HEK293 (cell line): ENCODE data around the gene USF1.

ENCODE experiments used
- AEBP2 ChIP-seq: fragments of 450-650 bp; formaldehyde crosslinking; IDR thresholded peaks from 2 replicates; pipeline ENCODE4 v1.5.1; 2016; ENCODE audit warnings: missing biosample characterization, missing genetic modification characterization, borderline replicate concordance
- BCL11A ChIP-seq: fragments of 450-650 bp; formaldehyde crosslinking; IDR thresholded peaks from 2 replicates; pipeline ENCODE4 v1.5.1; 2016; ENCODE audit warnings: low read depth, missing biosample characterization, missing genetic modification characterization
- BCL6B ChIP-seq: fragments of 450-650 bp; formaldehyde crosslinking; IDR thresholded peaks from 2 replicates; pipeline ENCODE4 v1.5.1; 2017; ENCODE audit warnings: missing biosample characterization, missing genetic modification characterization
- EGR2 ChIP-seq: fragments of 450-650 bp; formaldehyde crosslinking; IDR thresholded peaks from 2 replicates; pipeline ENCODE4 v1.5.1; 2016; ENCODE audit warnings: low read depth, missing biosample characterization, missing genetic modification characterization
- GLI4 ChIP-seq: fragments of 450-650 bp; formaldehyde crosslinking; IDR thresholded peaks from 2 replicates; pipeline ENCODE4 v1.5.1; 2016; ENCODE audit warnings: missing biosample characterization, missing genetic modification characterization
- GLIS2 ChIP-seq: fragments of 450-650 bp; formaldehyde crosslinking; IDR thresholded peaks from 2 replicates; pipeline ENCODE4 v1.5.1; 2016; ENCODE audit warnings: missing biosample characterization, missing genetic modification characterization
- HOXC10 ChIP-seq: sonication (generic); formaldehyde crosslinking; IDR thresholded peaks from 2 replicates; pipeline ENCODE4 v1.8.1; 2023; ENCODE audit warnings: mild to moderate bottlenecking, missing genetic modification reagents
- MEIS1 ChIP-seq: sonication (generic); formaldehyde crosslinking; IDR thresholded peaks from 2 replicates; pipeline ENCODE4 v1.8.1; 2022; ENCODE audit warnings: missing genetic modification reagents, mild to moderate bottlenecking, borderline replicate concordance
- OSR2 ChIP-seq: fragments of 450-650 bp; formaldehyde crosslinking; IDR thresholded peaks from 2 replicates; pipeline ENCODE4 v1.5.1; 2016; ENCODE audit warnings: missing biosample characterization, missing genetic modification characterization
- PRDM1 ChIP-seq: fragments of 450-650 bp; formaldehyde crosslinking; IDR thresholded peaks from 2 replicates; pipeline ENCODE4; 2016; ENCODE audit warnings: missing biosample characterization, missing genetic modification characterization
- PRDM10 ChIP-seq: fragments of 450-650 bp; formaldehyde crosslinking; IDR thresholded peaks from 2 replicates; pipeline ENCODE4 v1.5.1; 2016; ENCODE audit warnings: missing biosample characterization, missing genetic modification characterization
- ZBTB20 ChIP-seq: fragments of 450-650 bp; formaldehyde crosslinking; IDR thresholded peaks from 2 replicates; pipeline ENCODE4 v1.5.1; 2016; ENCODE audit warnings: missing biosample characterization, missing genetic modification characterization
- ZEB2 ChIP-seq: fragments of 450-650 bp; formaldehyde crosslinking; IDR thresholded peaks from 2 replicates; pipeline ENCODE4 v1.5.1; 2016; ENCODE audit warnings: missing biosample characterization, missing genetic modification characterization
- ZFP37 ChIP-seq: fragments of 450-650 bp; formaldehyde crosslinking; IDR thresholded peaks from 2 replicates; pipeline ENCODE4 v1.5.1; 2016; ENCODE audit warnings: missing biosample characterization, missing genetic modification characterization
- ZNF175 ChIP-seq: fragments of 450-650 bp; formaldehyde crosslinking; IDR thresholded peaks from 2 replicates; pipeline ENCODE4 v1.5.1; 2016; ENCODE audit warnings: missing biosample characterization, missing genetic modification characterization
- ZNF221 ChIP-seq: fragments of 450-650 bp; formaldehyde crosslinking; IDR thresholded peaks from 2 replicates; pipeline ENCODE4 v1.5.1; 2017; ENCODE audit warnings: missing biosample characterization, missing genetic modification characterization, borderline replicate concordance
- ZNF341 ChIP-seq: fragments of 450-650 bp; formaldehyde crosslinking; IDR thresholded peaks from 2 replicates; pipeline ENCODE4; 2016; ENCODE audit warnings: low read depth, missing biosample characterization, missing genetic modification characterization
- ZNF600 ChIP-seq: fragments of 450-650 bp; formaldehyde crosslinking; IDR thresholded peaks from 2 replicates; pipeline ENCODE4 v1.5.1; 2016; ENCODE audit warnings: missing biosample characterization, missing genetic modification characterization
- ZNF610 ChIP-seq: fragments of 450-650 bp; formaldehyde crosslinking; IDR thresholded peaks from 2 replicates; pipeline ENCODE4 v1.5.1; 2016; ENCODE audit warnings: missing biosample characterization, missing genetic modification characterization, borderline replicate concordance
- ZNF704 ChIP-seq: fragments of 450-650 bp; formaldehyde crosslinking; IDR thresholded peaks from 2 replicates; pipeline ENCODE4 v1.5.1; 2016; ENCODE audit warnings: missing biosample characterization, missing genetic modification characterization
- ZXDB ChIP-seq: fragments of 450-650 bp; formaldehyde crosslinking; IDR thresholded peaks from 2 replicates; pipeline ENCODE4 v1.5.1; 2016; ENCODE audit warnings: missing biosample characterization, missing genetic modification characterization
- TF ChIP-seq, protein P1 (sequence below): fragments of 450-650 bp; formaldehyde crosslinking; IDR thresholded peaks from 2 replicates; pipeline ENCODE4 v1.5.1; 2016; ENCODE audit warnings: missing biosample characterization, missing genetic modification characterization
- TF ChIP-seq, protein P2 (sequence below): fragments of 450-650 bp; formaldehyde crosslinking; IDR thresholded peaks from 2 replicates; pipeline ENCODE4 v1.5.1; 2016; ENCODE audit warnings: missing biosample characterization, missing genetic modification characterization, low read depth

The USF1 gene

DNA sequence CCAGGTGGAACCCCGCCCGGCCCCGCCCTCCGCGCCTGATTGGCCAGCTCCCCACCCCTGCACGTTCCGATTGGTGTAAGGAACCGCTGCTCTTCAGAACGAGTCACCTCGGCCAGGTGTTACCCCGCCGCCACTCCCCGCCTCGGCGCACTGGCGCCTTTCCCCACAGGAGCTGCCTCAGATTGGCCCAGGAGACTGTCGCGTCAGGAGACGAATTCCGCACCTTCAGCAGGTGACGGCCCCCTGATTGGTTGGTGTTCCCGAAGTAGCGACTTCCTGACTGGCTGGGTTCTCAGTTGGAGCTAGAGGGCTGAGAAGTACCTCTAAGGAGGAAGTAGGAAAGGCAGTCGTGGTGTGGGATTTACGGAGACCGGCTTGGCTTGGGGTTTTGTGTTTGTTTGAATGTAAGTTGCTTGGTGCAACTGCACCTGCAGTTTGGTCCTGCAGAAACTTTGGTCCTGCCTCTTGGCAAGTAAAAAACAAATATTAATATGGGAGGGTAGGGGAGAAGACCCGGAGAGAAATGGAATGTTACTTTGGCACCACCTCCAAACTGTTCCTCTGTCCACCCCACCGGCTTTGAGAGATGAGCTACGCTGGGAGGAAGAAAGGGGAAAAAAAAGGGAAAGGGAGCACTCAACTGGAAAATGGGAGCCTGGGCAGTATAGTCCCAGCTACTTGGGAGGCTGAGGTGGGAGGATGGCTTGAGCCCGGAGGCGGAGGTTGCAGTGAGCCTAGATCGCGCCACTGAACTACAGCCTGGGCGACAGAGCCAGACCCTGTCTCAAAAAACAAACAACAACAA lies 24.4 kb downstream of the USF1 start (continued):
- TF ChIP-seq ZNF610 (0 out of 2 replicates have a peak, but pooled peaks have one; percentile 34), ZXDB (no peak; the same call in 1 of the 2 replicates), ZEB2 (peak; percentile 53; the same call in 1 of the 2 replicates), PRDM1 (peak; percentile 82), ZNF341 (tag by site-specific recombination) (0 out of 2 replicates have a peak, but pooled peaks have one; percentile 46), BCL6B (tag by site-specific recombination) (no peak), ZBTB20 (tag by site-specific recombination) (no peak), ZNF704 (no peak), EGR2 (tag by site-specific recombination) (peak; percentile 71), GLIS2 (peak; percentile 43), ZNF221 (tag by site-specific recombination) (no peak), ZNF600 (tag by site-specific recombination) (0 out of 2 replicates have a peak, but pooled peaks have one; percentile 69), ZNF175 (no peak), PRDM10 (tag by site-specific recombination) (peak; percentile 88), GLI4 (tag by site-specific recombination) (0 out of 2 replicates have a peak, but pooled peaks have one; percentile 9), OSR2 (tag by site-specific recombination) (peak; percentile 57), MEIS1 (CRISPR knock-in tag) (no peak), HOXC10 (CRISPR knock-in tag) (no peak), ZFP37 (tag by site-specific recombination) (no peak), BCL11A (tag by site-specific recombination) (no peak), AEBP2 (tag by site-specific recombination) (no peak)
- TF ChIP-seq, protein P1, sequence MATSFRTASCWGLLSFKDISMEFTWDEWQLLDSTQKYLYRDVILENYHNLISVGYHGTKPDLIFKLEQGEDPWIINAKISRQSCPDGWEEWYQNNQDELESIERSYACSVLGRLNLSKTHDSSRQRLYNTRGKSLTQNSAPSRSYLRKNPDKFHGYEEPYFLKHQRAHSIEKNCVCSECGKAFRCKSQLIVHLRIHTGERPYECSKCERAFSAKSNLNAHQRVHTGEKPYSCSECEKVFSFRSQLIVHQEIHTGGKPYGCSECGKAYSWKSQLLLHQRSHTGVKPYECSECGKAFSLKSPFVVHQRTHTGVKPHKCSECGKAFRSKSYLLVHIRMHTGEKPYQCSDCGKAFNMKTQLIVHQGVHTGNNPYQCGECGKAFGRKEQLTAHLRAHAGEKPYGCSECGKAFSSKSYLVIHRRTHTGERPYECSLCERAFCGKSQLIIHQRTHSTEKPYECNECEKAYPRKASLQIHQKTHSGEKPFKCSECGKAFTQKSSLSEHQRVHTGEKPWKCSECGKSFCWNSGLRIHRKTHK (tag by site-specific recombination): no peak
- TF ChIP-seq, protein P2, sequence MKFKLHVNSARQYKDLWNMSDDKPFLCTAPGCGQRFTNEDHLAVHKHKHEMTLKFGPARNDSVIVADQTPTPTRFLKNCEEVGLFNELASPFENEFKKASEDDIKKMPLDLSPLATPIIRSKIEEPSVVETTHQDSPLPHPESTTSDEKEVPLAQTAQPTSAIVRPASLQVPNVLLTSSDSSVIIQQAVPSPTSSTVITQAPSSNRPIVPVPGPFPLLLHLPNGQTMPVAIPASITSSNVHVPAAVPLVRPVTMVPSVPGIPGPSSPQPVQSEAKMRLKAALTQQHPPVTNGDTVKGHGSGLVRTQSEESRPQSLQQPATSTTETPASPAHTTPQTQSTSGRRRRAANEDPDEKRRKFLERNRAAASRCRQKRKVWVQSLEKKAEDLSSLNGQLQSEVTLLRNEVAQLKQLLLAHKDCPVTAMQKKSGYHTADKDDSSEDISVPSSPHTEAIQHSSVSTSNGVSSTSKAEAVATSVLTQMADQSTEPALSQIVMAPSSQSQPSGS (tag by site-specific recombination): no peak
